GM23248 (cell line): ENCODE results near the gene C11orf86.

Experiments
- EZH2 ChIP-seq: fragments of 200-600 bp; sonication (generic); IDR thresholded peaks from 2 replicates; pipeline ENCODE4 v1.6.1; 2018; ENCODE audit warnings: antibody characterized with exemption, mild to moderate bottlenecking; ENCODE audit not compliant: insufficient read depth, poor library complexity, severe bottlenecking
- EZH2phosphoT487 ChIP-seq: fragments of 200-600 bp; sonication (generic); IDR thresholded peaks from 2 replicates; pipeline ENCODE4 v1.6.1; 2018; ENCODE audit warnings: antibody characterized with exemption, moderate library complexity, mild to moderate bottlenecking, low read depth; ENCODE audit not compliant: insufficient read depth

DNA sequence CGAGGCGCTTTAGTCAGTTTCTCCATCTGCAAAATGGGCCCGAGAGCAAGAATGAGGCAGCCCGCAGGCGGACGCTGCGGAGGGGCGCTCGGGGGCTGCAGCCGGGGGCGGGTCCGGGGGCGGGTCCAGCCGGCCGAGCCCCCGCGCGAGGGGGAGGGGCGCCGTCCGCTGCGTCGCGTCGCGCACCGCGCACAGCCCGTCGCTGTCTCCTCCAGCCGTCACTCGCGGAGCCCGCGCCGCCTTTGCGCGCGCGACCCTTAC is 17.2 kb upstream of the C11orf86 start:
- TF ChIP-seq EZH2 (no peak), EZH2phosphoT487 (no peak)
